ENCODE data around the gene HS6ST3.

HS6ST3 gene

GRCh38 chr13:96844195-96844594 lies 754.3 kb downstream of the HS6ST3 start:
- no peak overlapping the region for H3K4me3 ChIP-seq (ENCODE audit: low read depth, low read length)
- no peak for TF ChIP-seq CTCF (IDR thresholded peaks at IDR 0.05; ENCODE audit: low read depth, low read length, missing control alignments)
- no peak for DNase-seq (ENCODE audit: low read depth)
- in situ Hi-C loops (cut with HindIII; ENCODE audit: low sequenced_read_pairs) = no loop called here

- TF ChIP-seq CTCF (IDR thresholded peaks at IDR 0.05; ENCODE audit: low read depth, low read length, missing control alignments) = no peak
- no peak for DNase-seq (ENCODE audit: low read depth)
- no peak overlapping the region for H3K4me3 ChIP-seq (ENCODE audit: low read depth, low read length)
- in situ Hi-C loops (cut with HindIII; ENCODE audit: low sequenced_read_pairs) = no loop called here
These were observed 754.7 kb downstream of the HS6ST3 start for GRCh38 chr13:96844616-96845015.

- in situ Hi-C loops (cut with HindIII; ENCODE audit: low sequenced_read_pairs) = no loop called here
- no peak for TF ChIP-seq CTCF (IDR thresholded peaks at IDR 0.05; ENCODE audit: low read depth, low read length, missing control alignments)
These were observed 758.4 kb downstream of the HS6ST3 start for GRCh38 chr13:96848286-96848685.

GRCh38 chr13:96849091-96849490 lies 759.2 kb downstream of the HS6ST3 start:
- in situ Hi-C loops (cut with HindIII; ENCODE audit: low sequenced_read_pairs) = no loop called here
- no peak overlapping the region for H3K4me3 ChIP-seq (ENCODE audit: low read depth, low read length)
- TF ChIP-seq CTCF (IDR thresholded peaks at IDR 0.05; ENCODE audit: low read depth, low read length, missing control alignments) = no peak
- no peak for DNase-seq (ENCODE audit: low read depth)

More at GRCh38 chr13:96848286-96848685, 758.4 kb downstream of the HS6ST3 start:
- no peak for DNase-seq (ENCODE audit: low read depth)
- H3K4me3 ChIP-seq (ENCODE audit: low read depth, low read length) = no peak overlapping the region

- no peak overlapping the region for H3K4me3 ChIP-seq (ENCODE audit: low read depth, low read length)
- in situ Hi-C loops (cut with HindIII; ENCODE audit: low sequenced_read_pairs) = no loop called here
- TF ChIP-seq CTCF (IDR thresholded peaks at IDR 0.05; ENCODE audit: low read depth, low read length, missing control alignments) = no peak
- no peak for DNase-seq (ENCODE audit: low read depth)
These were observed 760.7 kb downstream of the HS6ST3 start for GRCh38 chr13:96850538-96851145.

GRCh38 chr13:96851856-96852445 lies 762.0 kb downstream of the HS6ST3 start:
- TF ChIP-seq CTCF (IDR thresholded peaks at IDR 0.05; ENCODE audit: low read depth, low read length, missing control alignments) = no peak
- H3K4me3 ChIP-seq (ENCODE audit: low read depth, low read length) = no peak overlapping the region
- in situ Hi-C loops (cut with HindIII; ENCODE audit: low sequenced_read_pairs) = no loop called here
- DNase-seq (ENCODE audit: low read depth) = no peak
